Measurements from ENCODE around the gene UGP2.

DNA sequence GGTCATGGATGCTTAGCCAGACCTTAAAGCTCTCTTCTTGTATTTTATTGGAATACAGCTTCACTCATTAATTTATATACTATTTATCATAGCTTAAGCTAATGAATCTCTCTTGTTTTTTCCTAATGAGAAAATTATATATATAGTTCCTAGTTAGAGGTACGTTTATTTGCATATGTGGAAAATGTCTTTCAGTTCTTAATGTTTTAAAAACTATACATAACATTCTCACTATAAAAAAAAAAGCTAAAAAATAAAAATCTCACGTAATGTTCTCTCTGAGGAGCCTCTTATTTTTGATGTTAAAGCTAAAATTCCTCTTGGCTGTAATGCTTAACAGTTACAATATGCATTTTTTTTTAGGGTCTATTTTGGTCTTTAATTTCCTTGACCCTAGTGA lies 16.6 kb downstream of the UGP2 start:
- TF ChIP-seq, protein P1, sequence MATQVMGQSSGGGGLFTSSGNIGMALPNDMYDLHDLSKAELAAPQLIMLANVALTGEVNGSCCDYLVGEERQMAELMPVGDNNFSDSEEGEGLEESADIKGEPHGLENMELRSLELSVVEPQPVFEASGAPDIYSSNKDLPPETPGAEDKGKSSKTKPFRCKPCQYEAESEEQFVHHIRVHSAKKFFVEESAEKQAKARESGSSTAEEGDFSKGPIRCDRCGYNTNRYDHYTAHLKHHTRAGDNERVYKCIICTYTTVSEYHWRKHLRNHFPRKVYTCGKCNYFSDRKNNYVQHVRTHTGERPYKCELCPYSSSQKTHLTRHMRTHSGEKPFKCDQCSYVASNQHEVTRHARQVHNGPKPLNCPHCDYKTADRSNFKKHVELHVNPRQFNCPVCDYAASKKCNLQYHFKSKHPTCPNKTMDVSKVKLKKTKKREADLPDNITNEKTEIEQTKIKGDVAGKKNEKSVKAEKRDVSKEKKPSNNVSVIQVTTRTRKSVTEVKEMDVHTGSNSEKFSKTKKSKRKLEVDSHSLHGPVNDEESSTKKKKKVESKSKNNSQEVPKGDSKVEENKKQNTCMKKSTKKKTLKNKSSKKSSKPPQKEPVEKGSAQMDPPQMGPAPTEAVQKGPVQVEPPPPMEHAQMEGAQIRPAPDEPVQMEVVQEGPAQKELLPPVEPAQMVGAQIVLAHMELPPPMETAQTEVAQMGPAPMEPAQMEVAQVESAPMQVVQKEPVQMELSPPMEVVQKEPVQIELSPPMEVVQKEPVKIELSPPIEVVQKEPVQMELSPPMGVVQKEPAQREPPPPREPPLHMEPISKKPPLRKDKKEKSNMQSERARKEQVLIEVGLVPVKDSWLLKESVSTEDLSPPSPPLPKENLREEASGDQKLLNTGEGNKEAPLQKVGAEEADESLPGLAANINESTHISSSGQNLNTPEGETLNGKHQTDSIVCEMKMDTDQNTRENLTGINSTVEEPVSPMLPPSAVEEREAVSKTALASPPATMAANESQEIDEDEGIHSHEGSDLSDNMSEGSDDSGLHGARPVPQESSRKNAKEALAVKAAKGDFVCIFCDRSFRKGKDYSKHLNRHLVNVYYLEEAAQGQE (IDR thresholded peaks at IDR 0.05; ENCODE audit: insufficient read depth in 1 of 2, low read depth in 2 of 2, low read length in 1 of 2), result no peak
- TF ChIP-seq, protein P2, sequence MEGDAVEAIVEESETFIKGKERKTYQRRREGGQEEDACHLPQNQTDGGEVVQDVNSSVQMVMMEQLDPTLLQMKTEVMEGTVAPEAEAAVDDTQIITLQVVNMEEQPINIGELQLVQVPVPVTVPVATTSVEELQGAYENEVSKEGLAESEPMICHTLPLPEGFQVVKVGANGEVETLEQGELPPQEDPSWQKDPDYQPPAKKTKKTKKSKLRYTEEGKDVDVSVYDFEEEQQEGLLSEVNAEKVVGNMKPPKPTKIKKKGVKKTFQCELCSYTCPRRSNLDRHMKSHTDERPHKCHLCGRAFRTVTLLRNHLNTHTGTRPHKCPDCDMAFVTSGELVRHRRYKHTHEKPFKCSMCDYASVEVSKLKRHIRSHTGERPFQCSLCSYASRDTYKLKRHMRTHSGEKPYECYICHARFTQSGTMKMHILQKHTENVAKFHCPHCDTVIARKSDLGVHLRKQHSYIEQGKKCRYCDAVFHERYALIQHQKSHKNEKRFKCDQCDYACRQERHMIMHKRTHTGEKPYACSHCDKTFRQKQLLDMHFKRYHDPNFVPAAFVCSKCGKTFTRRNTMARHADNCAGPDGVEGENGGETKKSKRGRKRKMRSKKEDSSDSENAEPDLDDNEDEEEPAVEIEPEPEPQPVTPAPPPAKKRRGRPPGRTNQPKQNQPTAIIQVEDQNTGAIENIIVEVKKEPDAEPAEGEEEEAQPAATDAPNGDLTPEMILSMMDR (IDR thresholded peaks at IDR 0.05), result no peak

Data from Panc1 (cell line).